GM18498 (cell line): Measurements from ENCODE around the gene SLC1A3.
A peak's percentile ranks its signal among the peaks of the same experiment; 100 is the strongest.

Source experiments
- ATAC-seq: cut with Tn5 transposase; IDR thresholded peaks from one replicate; pipeline ENCODE4 v1.9.1; 2021; ENCODE audit warnings: mild to moderate bottlenecking, moderate library complexity; ENCODE audit not compliant: unreplicated experiment

Gene SLC1A3

DNA sequence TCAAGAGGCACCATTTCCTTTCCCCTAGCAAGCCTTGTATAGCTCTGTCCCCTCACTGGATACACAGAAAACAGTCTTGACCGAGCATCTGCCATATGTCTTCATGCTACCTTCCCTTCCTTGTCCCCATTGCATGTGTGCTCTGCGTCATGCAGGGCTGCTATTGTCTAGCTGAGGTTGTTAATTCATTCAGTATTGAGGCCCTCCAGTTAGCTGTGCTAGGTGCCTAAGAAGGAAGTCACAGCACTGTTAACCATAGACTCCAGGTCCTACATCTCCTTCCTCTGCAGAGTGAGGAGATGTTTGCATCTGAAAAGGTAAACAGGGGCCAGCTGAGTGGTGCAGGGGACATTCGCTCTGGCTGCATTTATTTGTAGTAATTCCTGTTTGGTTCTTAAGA, 48.2 kb downstream of the SLC1A3 start:
- ATAC-seq, result no peak

GRCh38 chr5:36655161-36655560, 48.8 kb downstream of the SLC1A3 start:
- peak; percentile 53 for ATAC-seq

DNA sequence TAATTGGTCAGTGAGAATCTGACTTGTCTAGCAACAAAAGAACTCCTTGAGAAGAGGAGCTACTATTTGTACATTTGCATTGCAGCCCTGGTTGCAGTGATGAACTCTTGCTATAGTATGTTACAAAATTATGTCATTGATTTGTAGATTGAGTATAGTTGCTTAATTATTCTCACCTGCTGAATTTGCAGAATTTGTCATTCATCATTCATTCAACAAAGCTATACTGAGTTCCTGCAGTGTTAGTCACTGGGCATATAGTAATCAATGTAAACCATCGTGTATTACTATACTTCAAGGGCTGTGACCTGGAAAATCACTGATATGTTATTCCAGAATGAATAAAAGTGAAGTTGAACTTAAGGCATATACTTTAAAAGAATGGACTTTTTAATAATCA, 50.1 kb downstream of the SLC1A3 start:
- no peak for ATAC-seq

- no peak for ATAC-seq
Observed at GRCh38 chr5:36657563-36657995, 51.2 kb downstream of the SLC1A3 start.

- no peak for ATAC-seq
Observed at GRCh38 chr5:36658038-36658756, 51.8 kb downstream of the SLC1A3 start.

DNA sequence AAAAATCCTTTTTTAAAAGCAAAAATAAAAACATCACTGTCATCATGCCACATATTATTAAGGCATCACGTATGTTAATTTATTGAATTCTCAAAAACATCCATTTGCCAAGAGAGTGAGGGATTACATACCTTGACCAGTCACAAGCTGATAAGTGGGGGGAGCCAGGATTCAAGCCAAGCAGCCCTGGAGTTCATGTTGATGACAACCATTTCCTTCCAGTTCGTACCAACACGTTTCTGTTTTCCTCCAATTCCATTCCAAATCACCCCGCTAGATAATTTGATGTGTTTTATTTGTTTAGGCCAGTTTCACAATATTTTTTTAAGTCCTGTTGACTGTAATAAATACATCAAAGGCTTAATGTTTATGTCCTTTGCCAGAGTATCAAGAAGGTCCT, 53.0 kb downstream of the SLC1A3 start:
- no peak for ATAC-seq

DNA sequence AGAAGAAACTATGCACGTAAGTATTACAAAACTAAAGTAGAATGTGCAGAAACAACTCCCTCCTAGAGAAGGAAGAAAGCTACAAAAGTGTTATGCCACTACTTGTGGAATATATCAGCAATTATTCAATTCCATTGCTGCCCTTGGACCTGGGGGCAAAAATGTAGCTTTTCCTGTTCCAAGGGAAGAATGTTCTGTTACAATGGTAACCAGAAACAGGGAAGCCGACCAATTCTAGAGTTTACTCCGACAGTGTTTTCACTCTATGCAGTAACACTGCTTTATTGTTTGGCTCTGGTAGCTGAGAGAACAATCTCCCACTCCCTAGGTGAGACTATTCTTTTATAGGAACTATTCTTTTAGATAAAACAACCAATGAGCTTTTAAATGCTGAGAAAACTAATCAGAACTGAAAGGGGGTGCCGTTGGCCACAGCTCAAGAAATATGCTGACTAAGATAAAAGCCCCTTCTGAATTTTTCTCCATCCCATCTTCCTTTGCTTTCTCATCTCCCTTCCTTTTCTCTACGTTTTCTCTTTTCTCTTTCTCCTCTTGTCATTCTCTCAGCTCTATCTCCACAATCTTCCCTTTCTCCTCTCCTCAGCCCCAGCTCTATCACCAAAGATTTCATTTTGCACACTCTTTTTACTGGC, 54.1 kb downstream of the SLC1A3 start:
- ATAC-seq, result no peak

DNA sequence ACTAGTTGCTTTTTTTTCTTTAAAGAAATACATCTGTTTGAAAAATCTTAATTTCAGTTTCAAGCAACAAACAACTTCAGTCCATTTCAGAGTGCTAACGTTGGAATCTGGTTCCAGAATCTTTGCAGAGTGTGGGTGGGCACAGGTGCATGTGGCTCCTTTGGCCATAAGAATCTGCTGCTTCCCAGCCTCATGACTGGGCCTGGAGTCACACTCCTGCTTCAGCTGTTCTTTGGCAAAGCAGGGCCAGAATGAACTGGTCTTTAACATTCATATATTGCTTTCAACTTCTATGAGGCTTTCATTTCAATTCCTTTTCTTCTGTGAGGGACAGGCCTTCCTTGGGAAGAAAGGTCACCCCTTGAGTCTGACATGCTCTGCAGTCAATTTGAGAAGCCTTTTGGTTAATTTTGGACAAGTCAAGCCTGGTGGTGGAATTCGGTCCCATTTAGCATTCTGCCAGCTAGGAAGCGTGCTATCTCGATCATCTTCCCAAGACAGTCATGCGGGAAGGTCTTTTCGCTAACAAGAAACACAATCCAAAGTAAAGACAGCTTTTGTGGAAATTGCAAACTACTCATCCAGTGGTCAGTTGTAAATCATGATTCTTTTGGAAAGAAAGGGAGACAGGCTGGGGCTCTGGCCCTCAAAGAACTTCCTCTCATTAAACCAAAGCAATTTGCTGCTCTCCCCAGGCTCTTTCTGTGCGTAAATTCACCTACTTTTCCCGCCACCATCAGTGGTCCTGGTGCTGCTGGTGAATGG, 55.2 kb downstream of the SLC1A3 start:
- ATAC-seq, result no peak

- ATAC-seq, result no peak
Observed at GRCh38 chr5:36662291-36662851, 56.0 kb downstream of the SLC1A3 start.

GRCh38 chr5:36664766-36665165, 58.4 kb downstream of the SLC1A3 start:
- no peak for ATAC-seq

- no peak for ATAC-seq
Observed at GRCh38 chr5:36665628-36666027, 59.2 kb downstream of the SLC1A3 start.

GRCh38 chr5:36666274-36666673, 59.9 kb downstream of the SLC1A3 start:
- no peak for ATAC-seq

- ATAC-seq, result no peak
Observed at GRCh38 chr5:36666986-36667385, 60.6 kb downstream of the SLC1A3 start.

DNA sequence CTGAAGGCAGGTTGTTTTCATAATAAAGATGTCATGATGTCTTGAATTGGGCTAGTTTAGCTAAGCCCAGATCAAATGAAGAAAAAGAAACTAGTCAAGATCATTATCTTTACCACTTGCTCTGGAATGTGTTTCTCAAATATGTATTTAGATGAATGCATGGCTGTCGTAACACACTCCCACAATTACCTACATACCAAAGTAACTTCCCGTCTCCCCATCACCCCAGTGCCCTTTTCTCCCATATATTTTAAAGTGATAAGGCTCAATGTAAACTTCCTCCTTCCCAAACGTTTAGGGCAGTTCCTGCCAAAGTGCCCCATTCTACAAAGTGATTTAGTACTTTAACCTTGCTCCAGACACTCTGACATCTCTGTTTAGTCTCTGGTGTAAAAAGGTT, 61.4 kb downstream of the SLC1A3 start:
- ATAC-seq, result no peak

DNA sequence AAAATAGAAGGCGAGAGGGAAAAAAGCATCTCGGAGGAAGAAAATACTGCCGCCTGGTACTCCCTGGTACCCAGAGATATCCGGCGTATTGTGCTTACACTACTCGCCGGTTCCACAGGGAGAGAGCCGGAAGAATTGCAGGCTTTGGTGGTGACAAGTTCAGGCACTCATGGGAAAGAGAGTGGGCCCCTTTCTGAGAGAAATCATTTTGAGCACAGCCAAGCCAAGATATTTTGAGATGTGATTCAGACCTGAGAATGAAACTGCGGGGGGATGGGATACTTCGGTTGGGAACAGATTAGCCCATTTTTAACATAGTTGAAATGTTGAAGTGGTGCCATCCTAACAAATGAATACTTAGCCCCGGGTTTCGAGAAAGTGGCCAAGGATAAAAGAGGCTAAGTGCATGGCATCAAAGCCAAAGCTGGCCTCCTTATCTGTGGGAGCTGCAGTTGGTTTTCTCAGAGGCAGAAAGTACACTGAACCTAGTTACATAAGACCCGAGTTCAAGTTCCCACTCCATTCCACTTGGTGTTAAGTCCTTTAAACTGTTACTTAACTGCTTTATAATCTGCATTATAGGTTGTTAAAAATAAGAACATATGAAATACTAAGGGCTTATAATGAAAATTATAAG, 62.7 kb downstream of the SLC1A3 start:
- no peak for ATAC-seq

- ATAC-seq, result no peak
Observed at GRCh38 chr5:36670548-36670947, 64.1 kb downstream of the SLC1A3 start.

GRCh38 chr5:36675282-36675681, 68.9 kb downstream of the SLC1A3 start:
- ATAC-seq, result no peak

DNA sequence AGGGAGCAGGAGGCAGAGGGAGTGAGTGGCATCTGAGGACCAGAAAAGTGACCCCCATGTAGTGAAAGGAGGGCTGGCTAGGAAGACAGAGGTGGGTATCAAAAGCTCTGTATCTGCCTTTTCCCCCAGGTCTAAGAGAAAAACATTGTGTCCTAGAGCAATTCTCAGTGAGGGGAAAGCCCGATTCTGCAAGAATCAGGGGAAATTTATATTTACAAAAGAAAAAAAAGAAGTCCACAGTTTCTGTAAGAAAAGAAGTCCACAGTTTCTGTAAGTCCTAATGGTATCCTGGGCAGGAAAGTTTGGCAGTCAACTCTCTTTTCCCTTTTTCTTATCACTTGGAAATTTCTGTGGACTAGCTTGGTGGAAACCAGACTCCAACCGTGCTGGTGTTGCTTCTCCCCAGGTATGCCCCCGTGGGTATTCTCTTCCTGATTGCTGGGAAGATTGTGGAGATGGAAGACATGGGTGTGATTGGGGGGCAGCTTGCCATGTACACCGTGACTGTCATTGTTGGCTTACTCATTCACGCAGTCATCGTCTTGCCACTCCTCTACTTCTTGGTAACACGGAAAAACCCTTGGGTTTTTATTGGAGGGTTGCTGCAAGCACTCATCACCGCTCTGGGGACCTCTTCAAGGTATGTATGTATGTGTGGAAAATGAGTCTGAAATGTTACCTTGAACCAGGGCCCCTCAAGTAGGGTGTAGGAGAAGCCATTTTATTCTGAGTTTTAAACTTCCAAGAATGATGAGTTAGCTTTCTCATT, 73.0 kb downstream of the SLC1A3 start:
- no peak for ATAC-seq

DNA sequence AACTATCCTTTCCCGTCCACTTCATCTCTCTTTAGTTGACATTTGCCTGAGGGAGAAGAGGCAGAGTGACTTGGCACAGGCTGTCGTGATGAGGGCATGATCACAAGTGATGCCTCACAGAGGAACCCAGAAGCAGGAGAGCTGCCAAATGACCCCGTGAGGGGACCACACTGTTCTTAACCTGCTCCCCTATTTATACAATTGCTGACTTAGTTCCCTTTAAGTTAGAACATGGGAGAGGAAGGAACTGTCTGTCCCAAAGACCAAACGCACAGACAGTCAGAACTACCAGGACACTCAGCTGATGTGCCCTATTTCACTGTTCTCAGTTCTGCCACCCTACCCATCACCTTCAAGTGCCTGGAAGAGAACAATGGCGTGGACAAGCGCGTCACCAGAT, 73.7 kb downstream of the SLC1A3 start:
- no peak for ATAC-seq

DNA sequence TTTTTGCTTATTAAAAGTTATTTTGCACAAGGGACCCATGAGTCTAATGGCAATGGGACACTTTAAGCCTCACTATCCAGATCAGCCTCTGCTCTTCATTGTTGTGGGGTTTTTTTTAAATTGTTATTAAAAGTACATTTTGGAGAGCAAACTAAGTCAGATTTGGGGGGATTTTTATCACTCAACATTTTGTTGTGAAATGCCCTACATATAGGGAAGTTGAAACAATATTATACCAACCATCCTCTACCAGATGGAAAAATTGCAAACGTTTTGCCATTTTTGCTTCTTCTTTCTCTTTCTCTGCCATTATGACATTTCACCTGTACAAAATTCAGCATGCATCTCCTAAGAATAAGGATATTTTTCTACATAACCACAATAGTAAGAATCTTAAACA, 75.3 kb downstream of the SLC1A3 start:
- no peak for ATAC-seq
